ENCODE results near the gene STIM1. TPM values are rescaled to one million over a fixed set of nuclear protein-coding genes. Genes with fewer than 3 reads are reported as not detected.
A peak's percentile ranks its signal among the peaks of the same experiment; 100 is the strongest.
"Not testable (repeated sequence)": the region's sequence is repeated elsewhere in the genome, so short reads cannot be mapped to it uniquely, and the experiment has no call there.

The STIM1 gene
- polyA plus RNA-seq, 4 donors, result 33.6 to 40.7 (median 37.5) TPM

GRCh38 chr11:3996651-3997050 is 141.2 kb downstream of the STIM1 start:
- DNase-seq (ENCODE audit: low read depth in 4 of 4, low spot score in 2 of 4), result no peak

GRCh38 chr11:4004753-4005152 is 149.3 kb downstream of the STIM1 start:
- DNase-seq (ENCODE audit: low read depth in 4 of 4, low spot score in 2 of 4), result not testable (repeated sequence)

DNA sequence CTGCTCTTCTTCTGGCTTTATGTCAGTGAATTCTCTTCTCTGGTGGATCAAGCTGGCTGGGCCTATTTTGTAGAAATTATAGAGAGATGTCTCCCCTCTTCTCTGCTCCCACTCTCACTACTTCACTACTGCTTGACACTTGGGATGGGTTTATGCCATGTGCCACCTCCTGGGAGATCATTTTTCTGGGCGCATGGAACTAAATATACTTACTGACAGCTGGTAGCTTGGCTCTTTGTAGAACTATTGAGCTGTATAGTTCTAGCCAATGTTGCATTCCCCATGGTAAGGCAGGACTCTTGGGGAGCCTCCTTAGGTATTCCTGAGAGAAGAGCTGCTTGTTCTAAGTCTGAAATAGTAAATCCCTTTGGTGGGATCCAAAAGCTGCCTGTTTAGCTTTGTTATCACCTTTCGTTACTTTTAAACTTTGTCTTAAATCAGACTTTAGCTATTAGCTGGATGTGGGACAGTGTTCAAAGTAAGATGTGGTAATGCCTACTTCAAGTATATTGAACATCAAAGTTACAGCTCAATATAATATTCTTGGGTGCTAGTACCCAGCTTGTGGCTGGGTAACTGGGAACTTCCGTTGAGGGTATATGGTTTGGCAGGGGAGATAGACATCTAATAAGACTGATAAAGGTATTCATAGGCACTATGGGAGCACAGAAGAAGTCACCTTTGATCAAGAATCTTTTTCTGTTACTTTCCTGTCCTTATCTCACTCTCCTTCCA is 151.6 kb downstream of the STIM1 start:
- no peak for DNase-seq (ENCODE audit: low read depth in 4 of 4, low spot score in 2 of 4)

GRCh38 chr11:4008116-4008515 is 152.7 kb downstream of the STIM1 start:
- no peak for DNase-seq (ENCODE audit: low read depth in 4 of 4, low spot score in 2 of 4)

GRCh38 chr11:4016602-4017001 is 161.1 kb downstream of the STIM1 start:
- not testable (repeated sequence) for DNase-seq (ENCODE audit: low read depth in 4 of 4, low spot score in 2 of 4)

GRCh38 chr11:4017129-4017528 is 161.7 kb downstream of the STIM1 start:
- no peak for DNase-seq (ENCODE audit: low read depth in 4 of 4, low spot score in 2 of 4)

DNA sequence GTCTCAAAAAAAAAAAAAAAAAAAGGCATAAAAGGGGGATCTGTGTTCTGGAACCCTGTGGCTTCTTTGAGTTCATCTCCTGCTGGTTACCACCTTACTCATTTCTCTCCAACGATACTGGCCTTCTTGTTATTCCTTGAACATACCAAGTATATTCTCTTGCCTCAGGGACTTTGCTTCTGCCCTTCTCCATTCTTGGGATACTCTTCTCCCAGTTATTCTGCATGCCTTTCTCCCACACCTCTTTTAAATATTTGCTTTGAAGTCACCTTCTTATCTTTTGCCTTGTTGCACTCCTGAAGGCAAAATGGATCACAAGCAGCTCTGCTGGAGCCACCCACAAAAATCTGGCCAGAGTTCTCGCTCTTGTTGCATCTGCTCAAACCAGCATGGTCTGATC is 163.2 kb downstream of the STIM1 start:
- DNase-seq (ENCODE audit: low read depth in 4 of 4, low spot score in 2 of 4), result no peak

- no peak for DNase-seq (ENCODE audit: low read depth in 4 of 4, low spot score in 2 of 4)
These were observed 164.4 kb downstream of the STIM1 start for GRCh38 chr11:4019891-4020290.

- DNase-seq (ENCODE audit: low read depth in 4 of 4, low spot score in 2 of 4), result no peak
These were observed 167.2 kb downstream of the STIM1 start for GRCh38 chr11:4022669-4023068.

DNA sequence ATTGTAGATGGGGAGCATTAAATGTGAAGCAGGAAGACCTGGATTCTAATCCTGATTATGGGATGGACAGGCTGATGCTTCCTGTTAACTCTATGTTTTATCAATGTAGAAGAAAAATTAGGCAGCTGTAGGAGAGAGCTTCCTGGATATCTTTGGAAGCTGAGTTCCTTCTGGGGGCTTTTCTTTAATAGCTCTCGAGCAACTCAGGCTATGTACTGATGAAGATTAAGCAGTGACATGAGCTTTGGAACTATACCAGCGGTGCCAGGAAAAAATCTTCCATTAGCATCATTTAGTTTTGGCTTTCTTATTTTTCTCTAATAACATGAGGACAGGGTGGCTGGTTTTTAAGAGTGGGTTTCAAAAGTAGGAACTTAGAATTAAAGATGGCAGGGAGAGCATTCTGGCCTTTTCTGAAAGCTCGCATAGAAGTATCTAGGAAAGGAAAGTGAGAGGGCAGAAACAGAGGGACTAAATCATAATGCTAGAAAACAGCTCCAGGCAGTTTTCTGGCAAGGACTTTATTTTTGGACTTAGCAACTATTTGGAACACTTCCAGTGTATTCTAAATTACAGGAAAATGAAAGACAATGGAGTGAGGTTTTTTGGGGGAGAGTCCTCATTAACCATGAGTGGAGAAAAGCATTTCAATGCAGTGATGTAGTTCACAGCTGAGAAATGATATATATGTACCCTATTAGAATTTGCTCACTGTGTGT is 169.9 kb downstream of the STIM1 start:
- peak; percentile 36 to 73 (median 62) for DNase-seq (ENCODE audit: low read depth in 4 of 4, low spot score in 2 of 4)

DNA sequence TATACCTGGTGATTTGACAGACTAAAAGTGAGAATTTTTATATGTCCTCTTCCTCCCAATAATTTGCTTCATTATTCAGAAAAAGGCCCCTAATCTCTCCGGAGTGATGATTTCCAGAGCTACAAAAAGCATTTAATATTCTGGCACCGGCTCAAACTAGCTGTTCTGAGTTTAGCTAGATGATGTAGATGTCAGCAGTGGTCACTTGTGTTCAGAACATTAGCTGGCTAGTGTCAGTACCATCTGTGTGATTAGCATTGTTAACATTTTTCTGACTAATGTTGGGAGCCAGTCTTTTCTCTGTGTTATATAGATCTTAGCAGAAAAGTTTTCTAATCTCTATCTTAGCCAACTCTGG is 170.5 kb downstream of the STIM1 start:
- peak in 1 of 4 donors; percentile 31 for DNase-seq (ENCODE audit: low read depth in 4 of 4, low spot score in 2 of 4)

DNA sequence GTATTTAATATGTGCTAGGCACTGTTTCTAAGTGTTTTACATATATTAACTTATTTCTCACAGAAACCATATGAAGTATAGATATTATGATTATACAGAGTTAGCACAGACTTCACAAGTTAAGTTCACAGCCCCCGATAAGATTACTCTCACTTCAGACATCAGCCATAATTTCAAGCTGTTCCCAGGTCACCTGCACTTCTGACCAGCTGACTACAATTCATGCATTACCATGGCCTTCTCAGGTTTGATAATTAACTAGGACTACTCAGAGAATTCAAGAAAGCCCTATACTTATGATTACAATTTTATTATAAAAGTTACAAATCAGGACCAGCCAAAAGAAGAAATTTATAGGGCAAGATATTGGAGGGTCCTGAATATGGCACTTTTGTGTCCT is 170.9 kb downstream of the STIM1 start:
- no peak for DNase-seq (ENCODE audit: low read depth in 4 of 4, low spot score in 2 of 4)

GRCh38 chr11:4027746-4028145 is 172.3 kb downstream of the STIM1 start:
- DNase-seq (ENCODE audit: low read depth in 4 of 4, low spot score in 2 of 4), result no peak

- DNase-seq (ENCODE audit: low read depth in 4 of 4, low spot score in 2 of 4), result no peak
These were observed 174.7 kb downstream of the STIM1 start for GRCh38 chr11:4030197-4030596.

GRCh38 chr11:4032097-4032496 is 176.6 kb downstream of the STIM1 start:
- DNase-seq (ENCODE audit: low read depth in 4 of 4, low spot score in 2 of 4), result no peak

DNA sequence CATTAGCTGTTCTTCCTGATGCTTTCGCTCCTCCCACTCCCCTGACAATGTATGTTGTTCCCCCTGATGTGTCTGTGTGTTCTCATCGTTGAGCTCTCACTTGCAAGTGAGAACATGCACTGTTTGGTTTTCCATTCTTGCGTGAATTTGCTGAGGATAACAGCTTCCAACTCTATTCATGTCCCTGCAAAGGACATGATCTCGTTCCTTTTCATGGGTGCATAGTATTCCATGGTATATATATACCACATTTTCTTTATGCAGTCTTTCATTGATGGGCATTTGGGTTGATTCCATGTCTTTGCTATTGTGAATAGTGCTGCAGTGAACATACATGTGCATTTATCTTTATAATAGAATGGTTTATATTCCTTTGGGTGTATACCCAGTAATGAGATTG is 180.5 kb downstream of the STIM1 start:
- DNase-seq (ENCODE audit: low read depth in 4 of 4, low spot score in 2 of 4), result no peak

DNA sequence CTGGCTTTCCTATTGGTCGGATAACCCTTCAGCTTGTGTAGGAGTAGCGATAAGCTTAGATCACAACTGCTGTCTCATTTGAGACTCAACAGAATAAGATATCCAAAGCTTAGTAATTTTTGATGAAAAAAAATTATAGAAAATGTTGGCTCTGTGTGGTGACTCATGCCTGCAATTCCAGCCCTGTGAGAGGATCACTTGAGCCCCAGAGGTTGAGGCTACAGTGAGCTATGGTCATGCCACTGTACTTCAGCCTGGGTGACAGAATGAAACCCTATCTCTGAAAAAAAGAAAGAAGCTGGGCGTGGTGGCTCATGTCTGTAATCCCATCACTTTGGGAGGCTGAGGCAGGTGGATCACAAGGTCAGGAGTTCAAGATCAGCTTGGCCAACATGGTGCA is 183.5 kb downstream of the STIM1 start:
- DNase-seq (ENCODE audit: low read depth in 4 of 4, low spot score in 2 of 4), result no peak

DNA sequence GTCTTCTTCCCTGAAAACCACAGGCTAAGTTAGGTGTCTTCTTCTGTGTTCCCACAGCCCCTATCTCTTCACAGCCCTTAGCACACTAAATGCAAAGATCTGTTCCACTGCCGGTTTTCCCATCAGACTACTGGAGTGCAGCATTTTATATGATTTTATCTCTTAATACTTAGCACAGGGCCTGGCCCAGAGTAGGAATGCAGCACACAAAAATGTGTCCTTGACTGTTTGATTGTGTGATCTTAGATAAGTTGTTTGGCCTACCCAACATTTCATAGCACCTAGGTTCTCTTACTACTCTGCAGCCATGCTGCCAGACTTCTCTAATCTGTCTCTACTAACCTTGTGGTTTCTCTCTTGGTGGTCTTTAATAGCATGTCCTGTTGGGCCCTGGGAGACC is 185.0 kb downstream of the STIM1 start:
- DNase-seq (ENCODE audit: low read depth in 4 of 4, low spot score in 2 of 4), result no peak

DNA sequence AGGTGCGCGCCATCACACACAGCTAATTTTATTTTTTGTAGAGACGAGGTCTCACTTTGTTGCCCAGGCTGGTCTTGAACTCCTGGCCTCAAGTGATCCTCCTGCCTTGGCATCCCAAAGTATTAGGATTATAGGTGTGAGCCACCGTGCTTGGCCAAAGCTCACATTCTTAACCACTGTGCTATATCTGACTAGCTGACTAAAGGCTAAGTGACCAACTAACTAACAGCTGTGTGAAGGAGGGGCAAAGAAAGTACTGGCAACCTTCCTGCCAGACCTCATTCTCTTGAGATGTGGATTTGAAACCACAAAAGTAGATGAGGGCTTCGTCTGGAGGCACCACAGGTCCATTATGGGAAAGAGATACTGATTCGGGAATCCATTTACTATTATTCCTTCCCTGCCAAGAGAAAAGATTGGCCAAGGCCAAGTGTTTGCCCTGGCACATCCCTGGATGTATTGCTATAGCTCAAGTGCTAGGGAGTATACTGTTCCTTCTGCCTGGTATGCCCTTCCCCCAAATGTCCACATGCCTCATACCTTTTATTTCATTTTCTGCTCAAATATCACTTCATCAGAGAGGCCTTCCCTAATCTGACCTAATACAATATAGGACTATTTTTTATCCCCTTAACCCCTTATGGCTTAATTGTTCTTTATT is 186.4 kb downstream of the STIM1 start:
- no peak for DNase-seq (ENCODE audit: low read depth in 4 of 4, low spot score in 2 of 4)

- DNase-seq (ENCODE audit: low read depth in 4 of 4, low spot score in 2 of 4), result no peak
These were observed 189.6 kb downstream of the STIM1 start for GRCh38 chr11:4044976-4045646.

DNA sequence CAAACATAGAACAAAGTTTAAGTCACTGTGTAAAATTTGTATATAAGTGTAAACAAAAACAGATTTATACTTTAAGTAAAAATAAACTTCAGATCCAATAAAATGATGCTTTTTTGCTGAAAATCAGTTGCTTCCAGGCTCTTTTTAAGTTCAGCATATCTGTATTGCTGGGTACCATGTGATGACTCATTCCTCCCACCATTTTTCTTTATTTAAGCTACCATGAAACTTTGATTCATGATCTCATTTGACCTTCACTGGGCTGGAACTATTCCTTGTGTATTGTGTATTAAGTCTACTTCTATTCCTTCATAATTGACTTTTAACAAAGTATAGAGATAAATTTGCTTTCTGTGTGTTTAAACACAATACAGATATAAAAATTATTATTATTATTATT is 192.9 kb downstream of the STIM1 start:
- no peak for DNase-seq (ENCODE audit: low read depth in 4 of 4, low spot score in 2 of 4)

Measured in left renal cortex interstitium (tissue), 4 donors.